Measurements from ENCODE around the gene KLHL11. TPM values are rescaled to one million over a fixed set of nuclear protein-coding genes. Genes with fewer than 3 reads are reported as not detected.

The KLHL11 gene
- total and polyA plus RNA-seq, 10 of the 15 experiments (the other 5 are each of a cell fraction or from before 2014, with no cell fraction given): 0.07 to 17.2 (median 10.1) TPM

DNA sequence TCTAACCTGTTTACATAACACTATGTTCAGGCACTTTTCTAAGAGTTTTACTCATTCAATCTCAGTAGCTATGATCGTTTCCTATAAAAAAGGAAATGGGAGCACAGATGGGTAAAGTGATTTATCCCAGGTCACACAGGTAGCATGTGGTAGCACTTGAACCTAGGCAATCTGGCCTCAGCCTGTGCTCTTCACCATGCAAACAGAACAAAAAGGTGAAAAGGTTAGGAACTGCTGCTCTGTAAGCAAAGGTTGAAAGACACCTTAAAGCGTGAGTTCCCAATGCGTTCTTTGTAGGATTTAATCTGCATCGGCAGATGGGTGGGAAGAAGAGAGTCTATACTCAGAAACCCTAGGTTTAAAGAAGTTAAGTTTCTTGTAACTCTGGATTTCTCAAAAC lies 14.9 kb upstream of the KLHL11 start:
- Histone ChIP-seq H4K20me1 (ENCODE audit: control insufficient read depth, insufficient read depth) (no peaks in the 10 kb centered on the region), H3K4me2 (ENCODE audit: control insufficient read depth, insufficient read depth) (no peak overlapping the region), H3K27me3 (replicated peaks in 1 of 2; ENCODE audit: control insufficient read depth in 2 of 2, insufficient read depth in 2 of 2, low read length in 1 of 2) (no peaks in the 10 kb centered on the region), H3K9me3 (replicated peaks; ENCODE audit: control insufficient read depth, insufficient read depth, low read length) (no peaks in the 10 kb centered on the region), H3K27ac (ENCODE audit: control insufficient read depth, insufficient read depth) (no peak overlapping the region), H3K79me2 (ENCODE audit: control insufficient read depth, insufficient read depth, low read length) (no peaks in the 10 kb centered on the region), H3K4me1 (ENCODE audit: control insufficient read depth, insufficient read depth, low read length) (no peaks in the 10 kb centered on the region), H3K36me3 (ENCODE audit: control insufficient read depth in 2 of 2, insufficient read depth in 2 of 2, low read length in 1 of 2) (peaks cover 20 to 23% of the 10 kb centered on the region in 2 experiments), H2AFZ (ENCODE audit: control insufficient read depth, low read depth, low read length) (no peak overlapping the region), H3K9ac (ENCODE audit: control insufficient read depth, insufficient read depth, low read length) (no peak overlapping the region), H3K4me3 (no peak overlapping the region)
- intact Hi-C loops (cut with micrococcal nuclease; ENCODE audit: unreplicated experiment) (no loop called here), in situ Hi-C loops (cut with MboI) (no loop called here)
- SMC1A ChIA-PET (ENCODE audit: uncharacterized antibody, unreplicated experiment): no interaction called here
- no peak for ATAC-seq
- RAD21 ChIA-PET (ENCODE audit: unreplicated experiment): no interaction called here
- DNase-seq (ENCODE audit: low read depth, low spot score): no peak
- FAIRE-seq: no peak
- CTCF ChIA-PET: no interaction called here
- POLR2A ChIA-PET: interaction anchor here (0.6 kb wide), 1 partner anchor 104 kb away, joined by 5 read pairs; no protein-coding TSS in a partner anchor
- TF ChIP-seq, protein P1, sequence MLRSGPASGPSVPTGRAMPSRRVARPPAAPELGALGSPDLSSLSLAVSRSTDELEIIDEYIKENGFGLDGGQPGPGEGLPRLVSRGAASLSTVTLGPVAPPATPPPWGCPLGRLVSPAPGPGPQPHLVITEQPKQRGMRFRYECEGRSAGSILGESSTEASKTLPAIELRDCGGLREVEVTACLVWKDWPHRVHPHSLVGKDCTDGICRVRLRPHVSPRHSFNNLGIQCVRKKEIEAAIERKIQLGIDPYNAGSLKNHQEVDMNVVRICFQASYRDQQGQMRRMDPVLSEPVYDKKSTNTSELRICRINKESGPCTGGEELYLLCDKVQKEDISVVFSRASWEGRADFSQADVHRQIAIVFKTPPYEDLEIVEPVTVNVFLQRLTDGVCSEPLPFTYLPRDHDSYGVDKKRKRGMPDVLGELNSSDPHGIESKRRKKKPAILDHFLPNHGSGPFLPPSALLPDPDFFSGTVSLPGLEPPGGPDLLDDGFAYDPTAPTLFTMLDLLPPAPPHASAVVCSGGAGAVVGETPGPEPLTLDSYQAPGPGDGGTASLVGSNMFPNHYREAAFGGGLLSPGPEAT (IDR thresholded peaks at IDR 0.05; ENCODE audit: low read depth): no peak
- TF ChIP-seq BHLHE40 (IDR thresholded peaks at IDR 0.05; ENCODE audit: borderline replicate concordance in 1 of 2, low read depth in 2 of 2, low read length in 1 of 2): no peak
- TF ChIP-seq PAX5 (IDR thresholded peaks at IDR 0.05; ENCODE audit: borderline replicate concordance, low read depth, low read length): no peak
- TF ChIP-seq RCOR1 (conservative IDR thresholded peaks at IDR 0.05; ENCODE audit: low read depth, low read length): no peak
- TF ChIP-seq, protein P2, sequence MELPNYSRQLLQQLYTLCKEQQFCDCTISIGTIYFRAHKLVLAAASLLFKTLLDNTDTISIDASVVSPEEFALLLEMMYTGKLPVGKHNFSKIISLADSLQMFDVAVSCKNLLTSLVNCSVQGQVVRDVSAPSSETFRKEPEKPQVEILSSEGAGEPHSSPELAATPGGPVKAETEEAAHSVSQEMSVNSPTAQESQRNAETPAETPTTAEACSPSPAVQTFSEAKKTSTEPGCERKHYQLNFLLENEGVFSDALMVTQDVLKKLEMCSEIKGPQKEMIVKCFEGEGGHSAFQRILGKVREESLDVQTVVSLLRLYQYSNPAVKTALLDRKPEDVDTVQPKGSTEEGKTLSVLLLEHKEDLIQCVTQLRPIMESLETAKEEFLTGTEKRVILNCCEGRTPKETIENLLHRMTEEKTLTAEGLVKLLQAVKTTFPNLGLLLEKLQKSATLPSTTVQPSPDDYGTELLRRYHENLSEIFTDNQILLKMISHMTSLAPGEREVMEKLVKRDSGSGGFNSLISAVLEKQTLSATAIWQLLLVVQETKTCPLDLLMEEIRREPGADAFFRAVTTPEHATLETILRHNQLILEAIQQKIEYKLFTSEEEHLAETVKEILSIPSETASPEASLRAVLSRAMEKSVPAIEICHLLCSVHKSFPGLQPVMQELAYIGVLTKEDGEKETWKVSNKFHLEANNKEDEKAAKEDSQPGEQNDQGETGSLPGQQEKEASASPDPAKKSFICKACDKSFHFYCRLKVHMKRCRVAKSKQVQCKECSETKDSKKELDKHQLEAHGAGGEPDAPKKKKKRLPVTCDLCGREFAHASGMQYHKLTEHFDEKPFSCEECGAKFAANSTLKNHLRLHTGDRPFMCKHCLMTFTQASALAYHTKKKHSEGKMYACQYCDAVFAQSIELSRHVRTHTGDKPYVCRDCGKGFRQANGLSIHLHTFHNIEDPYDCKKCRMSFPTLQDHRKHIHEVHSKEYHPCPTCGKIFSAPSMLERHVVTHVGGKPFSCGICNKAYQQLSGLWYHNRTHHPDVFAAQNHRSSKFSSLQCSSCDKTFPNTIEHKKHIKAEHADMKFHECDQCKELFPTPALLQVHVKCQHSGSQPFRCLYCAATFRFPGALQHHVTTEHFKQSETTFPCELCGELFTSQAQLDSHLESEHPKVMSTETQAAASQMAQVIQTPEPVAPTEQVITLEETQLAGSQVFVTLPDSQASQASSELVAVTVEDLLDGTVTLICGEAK (IDR thresholded peaks at IDR 0.05; ENCODE audit: borderline replicate concordance): no peak
- no peak for TF ChIP-seq CHD1 (IDR thresholded peaks at IDR 0.05; ENCODE audit: low read depth, low read length)
- TF ChIP-seq ZZZ3 (IDR thresholded peaks at IDR 0.05; ENCODE audit: control insufficient read depth, insufficient read length, low read depth): no peak
- no peak for TF ChIP-seq RUNX3 (IDR thresholded peaks at IDR 0.05; ENCODE audit: low read length)
- no peak for TF ChIP-seq NR2C2 (IDR thresholded peaks at IDR 0.05; ENCODE audit: borderline replicate concordance, control insufficient read depth, insufficient read length, low read depth)
- TF ChIP-seq KDM1A (IDR thresholded peaks at IDR 0.05; ENCODE audit: borderline replicate concordance): no peak
- TF ChIP-seq, protein P3, sequence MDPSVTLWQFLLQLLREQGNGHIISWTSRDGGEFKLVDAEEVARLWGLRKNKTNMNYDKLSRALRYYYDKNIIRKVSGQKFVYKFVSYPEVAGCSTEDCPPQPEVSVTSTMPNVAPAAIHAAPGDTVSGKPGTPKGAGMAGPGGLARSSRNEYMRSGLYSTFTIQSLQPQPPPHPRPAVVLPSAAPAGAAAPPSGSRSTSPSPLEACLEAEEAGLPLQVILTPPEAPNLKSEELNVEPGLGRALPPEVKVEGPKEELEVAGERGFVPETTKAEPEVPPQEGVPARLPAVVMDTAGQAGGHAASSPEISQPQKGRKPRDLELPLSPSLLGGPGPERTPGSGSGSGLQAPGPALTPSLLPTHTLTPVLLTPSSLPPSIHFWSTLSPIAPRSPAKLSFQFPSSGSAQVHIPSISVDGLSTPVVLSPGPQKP (IDR thresholded peaks at IDR 0.05; ENCODE audit: low read depth, low read length): no peak
- no peak for TF ChIP-seq HDAC2 (IDR thresholded peaks at IDR 0.05)
- TF ChIP-seq NRF1 (conservative IDR thresholded peaks at IDR 0.05; ENCODE audit: low read depth, low read length): no peak
- TF ChIP-seq, protein P4, sequence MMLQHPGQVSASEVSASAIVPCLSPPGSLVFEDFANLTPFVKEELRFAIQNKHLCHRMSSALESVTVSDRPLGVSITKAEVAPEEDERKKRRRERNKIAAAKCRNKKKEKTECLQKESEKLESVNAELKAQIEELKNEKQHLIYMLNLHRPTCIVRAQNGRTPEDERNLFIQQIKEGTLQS (IDR thresholded peaks at IDR 0.05; ENCODE audit: borderline replicate concordance, extremely low read depth, low read depth, low read length): no peak
- no peak for TF ChIP-seq BRCA1 (IDR thresholded peaks at IDR 0.05; ENCODE audit: low read depth, low read length)
- no peak for TF ChIP-seq HDGF (IDR thresholded peaks at IDR 0.05)
- no peak for TF ChIP-seq SMAD5 (IDR thresholded peaks at IDR 0.05; ENCODE audit: low read depth)
- TF ChIP-seq PAX8 (IDR thresholded peaks at IDR 0.05): no peak
- TF ChIP-seq TCF12 (IDR thresholded peaks at IDR 0.05; ENCODE audit: low read depth, low read length): no peak
- no peak for TF ChIP-seq WRNIP1 (IDR thresholded peaks at IDR 0.05; ENCODE audit: borderline replicate concordance, low read depth, low read length)
- BruUV-seq (replicated peaks): no TSS peak
- WGBS (ENCODE audit: insufficient coverage, insufficient replicate concordance, low lambda C conversion rate, missing lambda C conversion rate): 95% methylated on average over 4 of the region's 4 CpGs
